Measurements from ENCODE around the gene WRAP73.
"Not testable (repeated sequence)": the region's sequence is repeated elsewhere in the genome, so short reads cannot be mapped to it uniquely, and the experiment has no call there.

The WRAP73 gene

GRCh38 chr1:3590139-3590763 lies 59.7 kb downstream of the WRAP73 start:
- no peak overlapping the region for H3K4me3 ChIP-seq (ENCODE audit: low read length)
- DNase-seq (ENCODE audit: low read depth) = no peak

DNA sequence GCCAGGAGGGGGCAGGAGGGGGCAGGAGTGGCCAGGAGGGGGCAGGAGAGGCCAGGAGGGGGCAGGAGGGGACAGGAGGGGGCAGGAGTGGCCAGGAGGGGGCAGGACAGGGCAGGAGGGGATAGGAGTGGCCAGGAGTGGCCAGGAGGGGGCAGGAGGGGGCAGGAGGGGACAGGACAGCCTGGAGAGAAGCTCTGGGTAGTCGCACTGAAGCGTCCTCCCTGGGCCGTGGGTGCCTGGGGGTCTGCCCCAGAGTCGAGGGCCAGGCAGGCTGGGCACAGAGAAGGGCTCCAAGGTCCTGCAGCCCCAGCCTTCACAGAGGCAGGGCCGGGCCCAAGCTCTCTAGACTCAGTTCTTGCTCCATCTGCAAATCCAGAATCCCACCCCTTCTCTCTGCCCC lies 61.5 kb downstream of the WRAP73 start:
- H3K4me3 ChIP-seq (ENCODE audit: low read length) = no peak overlapping the region
- DNase-seq (ENCODE audit: low read depth) = no peak
- no peak for TF ChIP-seq CTCF (IDR thresholded peaks at IDR 0.05; ENCODE audit: insufficient read depth, low read depth, low read length, missing control alignments)

More at GRCh38 chr1:3590139-3590763, 59.7 kb downstream of the WRAP73 start:
- no peak for TF ChIP-seq CTCF (IDR thresholded peaks at IDR 0.05; ENCODE audit: insufficient read depth, low read depth, low read length, missing control alignments)

- TF ChIP-seq CTCF (IDR thresholded peaks at IDR 0.05; ENCODE audit: insufficient read depth, low read depth, low read length, missing control alignments) = no peak
- peak; percentile 39 for DNase-seq (ENCODE audit: low read depth)
- H3K4me3 ChIP-seq (ENCODE audit: low read length) = no peak overlapping the region
Observed at GRCh38 chr1:3586986-3587759, 62.7 kb downstream of the WRAP73 start.

DNA sequence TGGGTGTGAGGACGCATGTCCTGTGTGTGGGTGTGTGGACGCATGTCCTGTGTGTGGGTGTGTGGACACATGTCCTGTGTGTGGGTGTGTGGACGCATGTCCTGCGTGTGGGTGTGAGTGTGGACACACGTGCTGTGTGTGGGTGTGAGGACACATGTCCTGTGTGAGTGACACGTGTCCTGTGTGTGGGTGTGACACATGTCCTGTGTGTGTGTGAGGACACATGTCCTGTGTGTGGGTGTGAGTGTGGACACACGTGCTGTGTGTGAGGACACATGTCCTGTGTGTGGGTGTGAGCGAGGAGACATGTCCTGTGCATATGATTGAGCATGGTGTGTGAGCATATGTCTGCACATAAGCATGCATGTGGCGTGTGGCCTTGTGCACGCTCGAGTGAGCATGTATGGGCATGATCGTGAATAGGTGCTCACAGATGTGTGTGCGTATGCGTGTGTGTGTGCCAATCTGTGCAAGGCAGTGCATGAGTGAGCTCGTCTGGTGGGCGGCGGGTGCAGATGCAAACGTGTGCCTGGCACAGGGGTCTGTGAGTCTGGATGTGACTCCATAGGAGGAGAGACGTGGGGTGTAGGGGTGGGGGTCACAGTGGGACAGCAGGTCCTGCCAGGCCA lies 63.8 kb downstream of the WRAP73 start:
- no peak overlapping the region for H3K4me3 ChIP-seq (ENCODE audit: low read length)
- DNase-seq (ENCODE audit: low read depth) = no peak
- TF ChIP-seq CTCF (IDR thresholded peaks at IDR 0.05; ENCODE audit: insufficient read depth, low read depth, low read length, missing control alignments) = no peak

- not testable (repeated sequence) for H3K4me3 ChIP-seq (ENCODE audit: low read length); DNase-seq (ENCODE audit: low read depth)
Observed at GRCh38 chr1:3585353-3585868, 64.5 kb downstream of the WRAP73 start.

DNA sequence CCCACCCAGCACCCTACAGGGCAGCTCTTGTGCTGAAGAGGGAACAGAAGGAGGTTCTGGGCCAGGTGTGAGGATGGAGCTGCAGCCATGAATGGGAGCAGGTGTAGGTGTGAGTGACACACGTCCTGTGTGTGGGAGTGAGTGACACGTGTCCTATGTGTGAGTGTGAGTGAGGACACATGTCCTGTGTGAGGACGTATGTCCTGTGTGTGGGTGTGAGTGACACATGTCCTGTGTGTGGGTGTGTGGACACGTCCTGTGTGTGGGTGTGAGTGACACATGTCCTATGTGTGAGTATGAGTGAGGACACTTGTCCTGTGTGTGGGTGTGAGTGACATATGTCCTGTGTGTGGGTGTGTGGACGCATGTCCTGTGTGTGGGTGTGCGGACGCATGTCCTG lies 65.0 kb downstream of the WRAP73 start:
- no peak for TF ChIP-seq CTCF (IDR thresholded peaks at IDR 0.05; ENCODE audit: insufficient read depth, low read depth, low read length, missing control alignments)
- DNase-seq (ENCODE audit: low read depth) = no peak

GRCh38 chr1:3583751-3584150 lies 66.2 kb downstream of the WRAP73 start:
- DNase-seq (ENCODE audit: low read depth); H3K4me3 ChIP-seq (ENCODE audit: low read length): not testable (repeated sequence)

More for the DNA sequence above, 65.0 kb downstream of the WRAP73 start:
- no peak overlapping the region for H3K4me3 ChIP-seq (ENCODE audit: low read length)
